NCI-H187 treated with DMSO at 0.1 percent for 48 hours (cell line): ENCODE results near the gene PARD3B.

ENCODE experiments used
- DNase-seq: peaks from one replicate; lab custom pipeline; 2025; lab: John Stamatoyannopoulos, UW

The PARD3B gene

GRCh38 chr2:205617905-205618304 lies 1072.6 kb downstream of the PARD3B start:
- DNase-seq = no peak

- no peak for DNase-seq
Observed at GRCh38 chr2:205619600-205619999, 1074.3 kb downstream of the PARD3B start.

- DNase-seq = no peak
Observed at GRCh38 chr2:205627085-205627484, 1081.8 kb downstream of the PARD3B start.

- DNase-seq = no peak
Observed at GRCh38 chr2:205628422-205628821, 1083.1 kb downstream of the PARD3B start.

- DNase-seq = no peak
Observed at GRCh38 chr2:205629091-205629776, 1084.0 kb downstream of the PARD3B start.

DNA sequence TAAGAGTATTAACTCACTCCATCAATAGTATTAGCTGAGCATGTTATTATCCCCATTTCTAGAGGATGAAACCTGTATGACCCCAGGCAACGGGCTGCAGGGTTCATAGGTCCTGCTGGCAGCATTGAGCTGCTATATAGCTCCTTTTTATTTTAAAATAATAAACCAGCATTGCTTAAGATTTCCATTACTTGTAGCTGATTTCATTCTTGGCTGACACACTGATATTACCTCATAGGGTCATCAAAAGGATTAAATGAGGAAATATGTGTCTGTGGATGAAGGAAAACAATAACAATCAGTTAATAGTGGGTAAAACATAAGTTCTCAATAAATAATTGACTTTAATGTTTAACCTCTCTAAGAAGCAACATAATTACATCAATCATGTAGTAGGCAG lies 1088.7 kb downstream of the PARD3B start:
- no peak for DNase-seq

GRCh38 chr2:205636549-205637319 lies 1091.5 kb downstream of the PARD3B start:
- DNase-seq = no peak

DNA sequence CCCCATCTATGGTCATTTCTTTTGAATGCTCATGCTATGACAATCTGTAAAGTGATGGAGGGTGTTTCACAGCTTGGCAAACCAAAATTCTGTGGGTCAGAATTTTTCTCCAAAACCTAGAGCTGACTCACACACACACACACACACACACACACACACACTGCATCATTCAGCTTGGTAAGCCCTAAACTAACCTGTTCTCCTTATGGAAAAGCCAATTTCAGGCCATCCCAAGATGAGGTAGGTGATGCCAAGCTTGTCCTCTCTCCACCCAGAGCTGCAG lies 1092.0 kb downstream of the PARD3B start:
- DNase-seq = no peak

DNA sequence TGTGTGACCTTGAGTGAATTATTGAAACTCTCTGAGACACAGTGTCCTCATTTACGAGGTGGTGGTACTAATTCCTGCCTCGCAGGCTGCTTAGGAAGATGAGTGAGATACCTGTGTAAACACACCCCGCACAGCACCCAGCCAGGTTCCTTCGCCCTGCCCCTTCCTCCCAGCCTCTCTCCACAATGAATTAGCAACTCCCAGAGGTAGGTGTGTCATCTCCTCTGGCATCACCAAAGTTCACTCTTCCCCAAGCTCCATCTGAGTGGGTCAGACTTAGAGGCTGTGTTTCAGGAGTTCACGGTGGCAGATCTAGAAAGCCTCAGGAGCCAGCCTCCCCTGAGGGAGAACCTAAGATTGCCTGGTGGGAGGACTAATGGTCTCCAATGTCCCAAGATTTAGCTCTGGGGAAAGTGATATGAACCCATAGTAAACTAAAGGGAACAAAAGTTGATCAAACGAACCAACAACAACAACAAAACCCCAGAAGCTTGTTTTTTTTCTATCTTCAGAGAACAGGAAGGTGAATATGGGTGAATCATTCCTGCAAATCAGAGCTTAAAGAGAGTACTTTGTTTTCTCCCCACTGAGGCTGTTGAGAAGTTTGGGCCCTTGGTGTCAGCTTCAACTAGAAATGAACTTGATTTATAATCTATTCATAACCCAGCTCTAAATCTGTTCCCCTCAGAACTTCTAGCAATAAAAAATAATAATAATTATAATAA lies 1092.7 kb downstream of the PARD3B start:
- no peak for DNase-seq

DNA sequence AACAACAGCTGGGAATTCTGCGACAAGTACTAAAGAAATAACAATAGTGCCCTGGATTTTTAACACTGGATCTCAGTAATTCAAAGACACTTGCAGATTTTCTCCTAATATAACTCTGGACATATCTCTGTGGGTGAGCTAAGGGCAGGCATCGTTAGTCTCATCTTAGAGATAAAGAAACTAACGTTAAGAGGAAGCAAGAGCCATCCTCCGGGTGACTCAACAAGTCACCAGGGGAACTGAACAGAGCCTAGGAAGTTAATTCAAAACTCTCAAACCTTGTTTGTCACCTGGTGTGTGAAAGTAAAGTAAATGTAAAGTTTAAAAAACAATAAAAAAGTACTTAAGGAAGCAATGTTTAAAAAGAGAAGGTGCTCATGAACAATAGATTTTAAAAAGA lies 1095.4 kb downstream of the PARD3B start:
- DNase-seq = no peak

DNA sequence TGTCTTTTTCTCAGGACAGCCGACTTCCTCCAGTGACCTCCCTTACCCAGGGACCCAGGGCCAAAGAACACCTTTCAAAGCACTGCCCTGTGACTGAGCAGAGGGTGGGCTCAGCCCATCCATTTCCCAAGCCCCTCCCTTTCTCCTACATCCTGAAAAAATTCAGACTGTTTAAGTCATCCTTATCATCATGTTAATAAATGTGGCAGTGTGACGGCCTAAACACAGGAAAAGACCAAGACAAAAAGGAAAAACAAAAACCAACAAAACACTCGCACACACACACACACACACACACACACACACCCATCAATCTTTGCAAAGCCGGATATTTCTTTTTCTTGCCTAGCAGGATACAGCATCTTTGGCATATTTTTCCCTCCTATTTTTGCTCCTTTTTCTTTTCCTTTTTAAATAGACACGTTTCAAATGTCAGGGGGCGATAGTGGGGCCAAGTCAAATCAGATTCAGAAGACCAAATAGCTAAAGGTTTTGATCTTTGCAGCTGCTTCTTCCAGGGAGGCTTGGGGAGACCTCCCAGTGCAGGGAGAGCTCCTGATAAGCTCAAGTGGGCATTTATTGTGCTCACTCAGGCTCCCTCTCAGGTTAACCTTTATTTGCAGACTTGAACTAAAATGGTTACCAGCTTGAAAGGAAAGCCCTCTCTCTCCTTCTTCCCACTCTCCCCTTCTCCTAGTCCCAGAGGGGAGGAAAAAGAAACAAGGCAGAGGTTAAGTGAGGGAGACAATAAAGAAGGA lies 1097.5 kb downstream of the PARD3B start:
- DNase-seq = no peak

- no peak for DNase-seq
Observed at GRCh38 chr2:205643391-205643885, 1098.2 kb downstream of the PARD3B start.

- DNase-seq = peak; percentile 47
Observed at GRCh38 chr2:205644018-205644417, 1098.7 kb downstream of the PARD3B start.

DNA sequence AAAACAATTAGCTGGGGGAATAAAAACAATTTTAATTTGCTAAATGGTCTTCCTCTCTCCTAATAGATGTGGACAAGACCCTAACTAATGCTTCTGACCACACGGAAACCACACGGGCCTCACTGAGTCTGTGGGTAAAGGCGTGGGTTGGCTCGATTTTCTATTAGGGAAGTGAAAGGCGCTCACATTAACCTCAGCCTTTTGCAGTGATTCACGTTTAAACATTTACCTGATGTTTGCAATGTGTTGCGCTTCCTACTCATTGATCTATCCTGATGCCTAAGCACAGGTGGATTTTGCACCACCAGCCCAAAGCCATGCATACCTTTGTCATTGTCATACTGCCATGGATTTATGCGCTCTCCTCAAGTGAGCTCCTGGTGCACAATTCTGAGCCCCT lies 1101.4 kb downstream of the PARD3B start:
- no peak for DNase-seq

DNA sequence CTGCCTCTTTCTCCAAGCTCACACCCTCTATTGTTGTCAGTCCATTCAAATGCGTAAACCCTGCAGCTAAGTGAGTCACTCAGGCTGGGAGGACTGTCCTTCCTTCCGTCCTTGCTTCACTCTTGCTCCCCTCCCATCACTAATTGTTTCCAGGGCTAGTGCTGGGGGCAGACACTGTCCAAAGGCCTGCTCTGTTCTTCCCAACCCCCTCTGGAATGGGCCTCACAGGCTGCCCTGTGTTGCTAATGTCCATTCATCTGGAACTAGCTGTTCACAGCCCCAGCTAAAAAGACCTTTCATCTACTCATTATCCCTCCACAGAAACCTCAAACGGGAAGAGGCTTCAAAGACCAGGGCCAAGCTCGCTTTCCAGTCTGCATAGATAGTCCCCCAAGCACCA lies 1105.2 kb downstream of the PARD3B start:
- DNase-seq = no peak

DNA sequence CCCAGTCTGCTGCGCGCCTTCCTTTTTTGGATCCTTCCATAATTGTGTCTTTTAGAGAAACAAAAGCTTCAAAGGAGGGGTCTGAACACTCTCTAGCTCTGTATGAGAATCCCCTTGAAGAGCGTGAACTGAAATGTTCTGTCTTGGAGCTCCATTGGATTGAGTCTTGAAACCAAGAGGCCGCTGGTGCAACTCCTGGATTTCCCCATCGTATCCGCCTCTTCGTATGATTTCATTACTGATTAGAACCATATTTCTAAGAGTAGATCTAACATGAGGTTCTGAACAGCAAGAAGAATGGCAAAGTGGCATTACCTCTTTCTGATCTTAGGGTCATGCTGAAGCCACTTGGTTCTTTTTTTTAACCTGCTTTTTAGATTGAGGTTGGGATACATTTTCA lies 1105.7 kb downstream of the PARD3B start:
- DNase-seq = no peak

- DNase-seq = no peak
Observed at GRCh38 chr2:205651719-205652118, 1106.4 kb downstream of the PARD3B start.

DNA sequence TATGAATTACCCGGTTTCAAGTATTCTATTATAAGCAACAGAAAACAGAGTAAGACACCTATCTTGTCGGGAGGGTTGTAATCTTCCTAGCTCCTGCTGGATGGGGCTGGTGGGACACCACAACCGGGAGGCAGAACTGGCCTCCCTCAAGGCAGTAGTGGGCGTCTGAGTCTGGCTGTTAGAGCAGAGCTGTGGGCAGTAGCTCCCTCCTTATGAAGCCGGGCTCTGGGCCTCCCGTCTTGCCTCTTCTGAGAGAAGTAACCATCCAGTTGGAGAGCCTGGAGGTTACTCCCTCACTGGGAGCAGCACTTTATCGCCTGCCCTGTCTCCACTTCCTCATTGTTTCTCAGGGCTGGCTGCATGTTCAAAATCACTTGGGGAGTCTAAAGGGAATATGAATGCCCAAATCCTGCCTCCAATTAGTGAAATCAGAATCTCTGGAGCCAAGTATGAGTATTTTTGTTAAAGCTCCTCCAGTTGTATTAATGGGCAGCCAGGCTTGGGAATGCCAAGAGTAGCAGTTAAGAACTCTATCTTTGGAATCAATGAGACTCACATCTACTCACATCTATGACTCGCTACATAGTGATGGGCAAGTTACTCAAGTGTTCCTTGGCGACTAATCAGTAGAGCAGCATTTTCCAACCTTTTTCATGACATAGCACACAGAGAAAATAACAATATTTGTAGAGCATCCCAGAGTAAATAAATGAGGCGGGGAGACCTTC lies 1109.8 kb downstream of the PARD3B start:
- DNase-seq = no peak

DNA sequence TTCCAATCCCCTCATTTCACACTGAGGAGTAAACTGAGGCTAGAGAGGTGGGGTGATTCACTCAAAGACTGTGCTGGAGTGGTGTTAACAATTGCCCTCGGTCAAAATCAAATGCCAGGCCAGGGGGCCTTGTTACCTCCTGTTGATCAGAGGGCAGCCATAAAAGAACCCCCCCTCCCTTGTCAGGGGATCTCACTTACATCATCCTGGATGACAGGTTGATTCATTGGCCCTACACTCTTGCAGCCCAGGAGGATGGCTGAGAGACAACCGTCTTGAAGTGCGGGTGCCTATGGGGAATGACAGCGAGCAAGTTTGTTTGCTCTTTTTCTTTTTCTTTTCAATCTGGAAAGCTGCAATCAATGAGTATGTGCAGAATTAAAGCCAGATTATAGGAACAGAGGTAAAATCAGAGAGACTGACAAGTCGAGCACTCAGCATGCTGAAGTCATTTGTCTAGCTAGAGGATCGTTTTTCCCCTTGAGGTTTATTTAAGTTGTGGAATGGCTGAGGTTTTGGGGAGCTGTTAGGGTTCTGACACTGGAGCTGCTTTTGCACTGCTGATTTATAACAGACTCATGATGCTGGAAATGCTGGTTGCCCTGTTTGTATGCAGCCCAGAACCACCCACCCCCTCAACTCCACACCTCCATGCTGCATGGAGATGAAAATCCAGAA lies 1110.6 kb downstream of the PARD3B start:
- DNase-seq = no peak

GRCh38 chr2:205656461-205656860 lies 1111.2 kb downstream of the PARD3B start:
- DNase-seq = no peak

DNA sequence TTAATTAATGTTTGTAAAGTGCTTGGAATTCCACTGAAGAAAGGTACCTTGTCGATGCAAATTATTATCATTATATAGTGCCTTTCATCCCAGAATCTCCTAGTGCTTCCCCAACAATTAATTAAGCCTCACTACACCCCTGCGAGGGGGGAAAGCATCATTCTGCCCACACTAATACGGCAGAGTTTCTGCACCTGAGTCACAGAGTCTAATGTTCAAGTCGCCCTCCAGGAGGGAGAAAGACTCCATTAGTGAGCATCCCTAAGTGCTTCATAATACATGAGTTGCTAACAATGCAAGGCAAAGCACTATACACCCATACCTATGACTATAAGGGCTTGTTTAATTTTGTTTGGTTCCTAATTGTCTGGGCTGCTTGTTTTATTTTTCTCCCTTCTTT lies 1111.7 kb downstream of the PARD3B start:
- DNase-seq = no peak
